BJ (cell line): ENCODE results near the gene APCDD1. TPM values are rescaled to one million over a fixed set of nuclear protein-coding genes. Genes with fewer than 3 reads are reported as not detected.

ENCODE experiments used
- CTCF ChIA-PET: fragments of 350-600 bp; formaldehyde crosslinking; extraction: SDS; loops from one replicate; lab custom pipeline; 2021; ENCODE audit warnings: antibody characterized with exemption, inconsistent platforms; lab: Yijun Ruan, JAX
- POLR2A ChIA-PET: fragments of 300-600 bp; sonication (Branson Sonifier 250); formaldehyde crosslinking; extraction: SDS; loops from one replicate; lab custom pipeline; 2021; ENCODE audit warnings: antibody characterized with exemption; lab: Charles Lee
- DNase-seq: peaks from one replicate; pipeline ENCODE4 v3.0.0-alpha.2; 2011; ENCODE audit warnings: low read depth
- H3K27me3 ChIP-seq: 2 replicates; pipeline ENCODE4 v1.6.0; 2011; ENCODE audit warnings: low read length; ENCODE audit not compliant: control insufficient read depth, insufficient read depth
- H3K36me3 ChIP-seq: 2 replicates; pipeline ENCODE4 v1.5.1; 2011; ENCODE audit warnings: low read length; ENCODE audit not compliant: control insufficient read depth, insufficient read depth
- H3K4me3 ChIP-seq: 2 replicates; pipeline ENCODE4 v1.5.1; 2011; ENCODE audit warnings: low read depth, mild to moderate bottlenecking, control low read depth, low read length
- polyA plus RNA-seq: library from polyadenylated mRNA; depleted of rRNA; stranded (reverse); fragments of >200 nt; gene quantifications from 2 replicates; pipeline ENCODE4 v1.2.3, GENCODE V29; 2011
- TF ChIP-seq, protein P1 (sequence below): IDR thresholded peaks from 2 replicates; pipeline ENCODE4 v1.5.1; 2011; ENCODE audit warnings: low read depth, mild to moderate bottlenecking, control low read depth, inconsistent platforms, low read length, moderate library complexity; ENCODE audit not compliant: insufficient read depth

The APCDD1 gene
- polyA plus RNA-seq, 1 experiment = 32.4 TPM

DNA sequence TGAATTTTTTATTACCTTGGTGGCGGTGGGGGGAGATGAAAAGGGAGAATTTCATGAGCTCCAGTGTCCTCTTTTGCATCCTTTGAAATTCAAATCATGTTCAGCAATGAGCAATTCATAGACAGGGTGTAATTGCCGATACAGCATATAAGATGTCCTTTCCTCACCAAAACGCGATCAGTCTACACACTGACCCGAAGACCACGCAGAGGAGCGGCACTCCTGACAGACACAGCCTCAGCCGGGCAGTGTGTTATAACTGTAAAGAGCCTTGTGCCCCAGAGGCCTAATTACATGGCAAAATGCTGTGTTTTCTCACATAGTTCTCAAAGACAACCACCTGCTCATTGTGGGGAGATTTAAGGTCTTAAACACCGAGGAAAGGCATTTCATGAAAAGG is 38.4 kb upstream of the APCDD1 start:
- CTCF ChIA-PET = interaction anchor here (1.2 to 2.1 kb wide), 3 partner anchors 10 to 25 kb away, joined by 3 to 4 read pairs (median 4); no protein-coding TSS in a partner anchor
- no peak for DNase-seq
- POLR2A ChIA-PET = no interaction called here
- Histone ChIP-seq H3K27me3 (no peaks in the 10 kb centered on the region; the same call in 1 of the 2 replicates), H3K4me3 (no peak overlapping the region), H3K36me3 (no peaks in the 10 kb centered on the region)
- TF ChIP-seq, protein P1, sequence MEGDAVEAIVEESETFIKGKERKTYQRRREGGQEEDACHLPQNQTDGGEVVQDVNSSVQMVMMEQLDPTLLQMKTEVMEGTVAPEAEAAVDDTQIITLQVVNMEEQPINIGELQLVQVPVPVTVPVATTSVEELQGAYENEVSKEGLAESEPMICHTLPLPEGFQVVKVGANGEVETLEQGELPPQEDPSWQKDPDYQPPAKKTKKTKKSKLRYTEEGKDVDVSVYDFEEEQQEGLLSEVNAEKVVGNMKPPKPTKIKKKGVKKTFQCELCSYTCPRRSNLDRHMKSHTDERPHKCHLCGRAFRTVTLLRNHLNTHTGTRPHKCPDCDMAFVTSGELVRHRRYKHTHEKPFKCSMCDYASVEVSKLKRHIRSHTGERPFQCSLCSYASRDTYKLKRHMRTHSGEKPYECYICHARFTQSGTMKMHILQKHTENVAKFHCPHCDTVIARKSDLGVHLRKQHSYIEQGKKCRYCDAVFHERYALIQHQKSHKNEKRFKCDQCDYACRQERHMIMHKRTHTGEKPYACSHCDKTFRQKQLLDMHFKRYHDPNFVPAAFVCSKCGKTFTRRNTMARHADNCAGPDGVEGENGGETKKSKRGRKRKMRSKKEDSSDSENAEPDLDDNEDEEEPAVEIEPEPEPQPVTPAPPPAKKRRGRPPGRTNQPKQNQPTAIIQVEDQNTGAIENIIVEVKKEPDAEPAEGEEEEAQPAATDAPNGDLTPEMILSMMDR = no peak

DNA sequence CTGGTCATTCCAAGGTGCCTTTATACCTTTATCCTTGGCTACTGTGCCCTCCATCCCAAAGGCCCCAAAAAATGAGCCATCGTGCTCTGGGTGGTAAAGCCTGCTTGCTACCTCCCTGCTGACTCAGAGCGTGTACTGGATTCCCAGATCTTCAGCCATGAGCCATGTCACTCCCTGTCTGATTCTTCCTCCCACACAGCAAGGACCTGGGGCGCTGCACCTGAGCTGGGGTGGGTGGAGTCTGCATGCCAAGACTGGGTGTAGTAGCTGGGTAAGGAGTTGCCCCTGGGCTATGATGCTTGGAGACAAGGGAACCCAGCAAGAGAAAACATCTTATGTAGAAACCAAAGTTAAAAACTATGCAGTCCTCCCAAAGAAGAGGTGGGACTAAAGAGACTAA is 37.2 kb upstream of the APCDD1 start:
- no peak for DNase-seq
- POLR2A ChIA-PET = no interaction called here
- no peak overlapping the region for H3K4me3 ChIP-seq
- H3K36me3 ChIP-seq = no peaks in the 10 kb centered on the region
- TF ChIP-seq, protein P1 = no peak
- CTCF ChIA-PET = interaction anchor here (0.7 to 1.2 kb wide), 2 partner anchors 21 to 26 kb away, joined by 3 read pairs; no protein-coding TSS in a partner anchor
- no peaks in the 10 kb centered on the region; the same call in 1 of the 2 replicates for H3K27me3 ChIP-seq

DNA sequence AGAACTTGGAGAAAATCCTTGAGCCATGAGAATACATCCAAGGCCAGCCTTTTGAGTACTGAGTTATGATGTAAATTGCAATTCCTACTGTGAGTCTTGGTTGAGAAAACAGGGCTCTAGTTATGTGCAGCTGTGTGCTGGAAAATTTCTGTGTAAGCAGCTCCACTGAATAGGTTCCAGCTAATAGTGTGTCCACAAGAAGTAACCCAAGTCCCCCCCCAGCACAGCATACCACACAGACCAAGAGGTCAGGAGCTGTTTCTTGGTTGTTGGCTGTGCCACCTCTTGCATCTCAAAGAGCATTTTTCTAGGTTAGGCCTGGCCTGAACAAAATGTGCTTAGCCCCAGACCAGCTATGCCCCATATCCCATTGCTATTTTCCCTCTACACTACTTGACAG is 36.8 kb upstream of the APCDD1 start:
- Histone ChIP-seq H3K36me3 (no peaks in the 10 kb centered on the region), H3K4me3 (no peak overlapping the region), H3K27me3 (no peaks in the 10 kb centered on the region; the same call in 1 of the 2 replicates)
- TF ChIP-seq, protein P1 = no peak
- CTCF ChIA-PET = interaction anchor here (0.7 kb wide), 1 partner anchor 20 kb away, joined by 3 read pairs; no protein-coding TSS in a partner anchor
- no peak for DNase-seq
- POLR2A ChIA-PET = no interaction called here

DNA sequence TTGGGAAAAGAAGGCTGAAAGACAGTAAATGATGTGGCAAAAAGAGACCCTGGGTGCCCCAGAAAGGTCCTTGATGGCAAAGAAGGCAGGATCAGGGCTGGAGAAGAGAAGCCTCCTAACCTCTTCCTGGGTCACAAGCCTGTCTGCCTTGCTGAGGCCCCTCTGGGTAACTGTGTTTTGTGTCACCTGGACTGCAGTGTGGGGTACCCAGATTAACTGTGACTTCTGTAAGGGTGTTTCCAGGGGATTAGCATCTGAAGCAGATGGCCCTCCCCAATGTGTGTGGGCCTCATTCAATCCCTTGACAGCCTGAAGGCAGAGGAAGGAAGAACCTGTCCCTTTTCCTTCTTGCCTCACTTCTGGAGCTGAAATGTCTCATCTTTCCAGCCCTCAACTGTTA is 35.6 kb upstream of the APCDD1 start:
- CTCF ChIA-PET = interaction anchor here (0.6 kb wide), 1 partner anchor 84 kb away, joined by 3 read pairs; no protein-coding TSS in a partner anchor
- DNase-seq = no peak

DNA sequence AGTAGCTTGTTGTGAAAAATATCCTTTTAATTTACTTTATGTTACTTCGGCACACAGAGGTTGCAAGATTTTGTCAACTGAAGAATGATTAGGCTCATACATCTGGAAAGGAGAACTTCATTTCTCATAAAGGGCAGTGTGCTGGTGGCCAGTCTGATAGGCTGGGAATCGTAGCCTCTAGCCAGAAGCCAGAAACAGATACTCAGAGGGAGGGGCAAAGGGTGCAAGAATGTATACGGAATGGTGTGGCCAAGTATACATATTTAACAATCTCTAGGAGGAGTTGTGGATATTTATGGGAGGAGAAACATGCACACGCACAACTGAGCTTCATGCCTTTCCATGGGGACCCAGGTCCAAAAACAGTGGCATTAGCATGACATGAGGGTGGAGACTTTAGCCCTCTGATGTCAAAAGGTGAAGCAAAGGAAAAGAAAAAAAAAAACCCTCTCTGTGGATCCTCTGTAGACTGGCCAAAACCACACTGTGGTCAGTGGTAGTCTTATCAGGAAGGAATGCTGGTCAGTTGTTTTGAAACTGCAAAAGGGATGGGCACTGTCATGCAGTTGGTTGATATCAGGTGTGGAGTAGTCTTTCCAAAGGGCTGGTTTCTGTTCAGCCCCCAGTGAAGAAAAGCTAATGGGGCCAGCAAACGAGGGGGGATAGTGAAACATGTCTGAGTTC is 34.9 kb upstream of the APCDD1 start:
- DNase-seq = no peak
- no peaks in the 10 kb centered on the region; the same call in 1 of the 2 replicates for H3K27me3 ChIP-seq
- no peak overlapping the region for H3K4me3 ChIP-seq
- POLR2A ChIA-PET = no interaction called here
- CTCF ChIA-PET = interaction anchor here (0.6 kb wide), 1 partner anchor 85 kb away, joined by 3 read pairs; no protein-coding TSS in a partner anchor
- no peaks in the 10 kb centered on the region for H3K36me3 ChIP-seq
- TF ChIP-seq, protein P1 = no peak

More for the DNA sequence above, 35.6 kb upstream of the APCDD1 start:
- POLR2A ChIA-PET = no interaction called here
- H3K4me3 ChIP-seq = no peak overlapping the region
- H3K27me3 ChIP-seq = no peaks in the 10 kb centered on the region; the same call in 1 of the 2 replicates
- H3K36me3 ChIP-seq = no peaks in the 10 kb centered on the region
- TF ChIP-seq, protein P1 = no peak
